GM18507 (cell line): ENCODE measurements around the gene TRIM50.
"Not testable (repeated sequence)": the region's sequence is repeated elsewhere in the genome, so short reads cannot be mapped to it uniquely, and the experiment has no call there.

Experiments used
- DNase-seq: peaks from one replicate; pipeline ENCODE4 v3.0.0; 2011; ENCODE audit warnings: low read depth; ENCODE audit not compliant: insufficient read length; ENCODE audit errors: extremely low spot score
- FAIRE-seq: peaks from 2 replicates; lab custom pipeline; 2011; peaks lifted over from hg19 to GRCh38; lab: Jason Lieb, UNC

TRIM50 gene

DNA sequence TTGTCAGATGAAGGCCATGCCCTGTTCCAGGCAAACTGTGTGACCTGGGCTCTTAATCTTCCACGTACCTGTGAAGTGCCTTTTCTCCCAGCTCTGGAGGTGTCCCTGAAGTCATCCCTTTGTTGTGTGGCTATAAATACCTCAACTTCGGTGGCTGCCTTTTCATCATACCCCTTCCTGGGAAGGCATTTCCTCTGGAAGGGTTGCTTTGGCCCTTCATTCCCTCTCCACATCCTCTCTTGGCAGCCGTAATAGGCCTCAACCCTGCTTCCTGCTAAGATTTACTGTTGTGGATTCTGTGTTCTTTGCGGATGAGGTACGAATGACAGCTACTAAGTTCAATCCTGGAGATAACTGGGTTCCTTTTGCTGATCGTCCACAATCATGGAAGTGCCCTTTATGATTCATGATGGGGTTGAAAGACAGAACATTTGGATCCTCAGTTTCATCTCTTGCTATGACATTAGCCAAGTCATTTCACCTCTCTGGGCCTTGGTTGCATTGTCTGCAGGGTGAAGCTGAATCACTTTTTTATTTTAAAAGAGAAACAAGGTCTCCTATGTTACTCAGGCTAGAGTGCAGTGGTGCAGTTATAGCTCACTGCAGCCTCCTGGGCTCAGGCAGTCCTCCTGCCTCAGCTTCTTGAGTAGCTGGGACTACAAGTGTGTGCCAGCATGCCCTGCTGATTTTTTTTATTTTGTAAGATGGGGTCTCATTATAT is 23.7 kb upstream of the TRIM50 start:
- FAIRE-seq: no peak
- no peak for DNase-seq

DNA sequence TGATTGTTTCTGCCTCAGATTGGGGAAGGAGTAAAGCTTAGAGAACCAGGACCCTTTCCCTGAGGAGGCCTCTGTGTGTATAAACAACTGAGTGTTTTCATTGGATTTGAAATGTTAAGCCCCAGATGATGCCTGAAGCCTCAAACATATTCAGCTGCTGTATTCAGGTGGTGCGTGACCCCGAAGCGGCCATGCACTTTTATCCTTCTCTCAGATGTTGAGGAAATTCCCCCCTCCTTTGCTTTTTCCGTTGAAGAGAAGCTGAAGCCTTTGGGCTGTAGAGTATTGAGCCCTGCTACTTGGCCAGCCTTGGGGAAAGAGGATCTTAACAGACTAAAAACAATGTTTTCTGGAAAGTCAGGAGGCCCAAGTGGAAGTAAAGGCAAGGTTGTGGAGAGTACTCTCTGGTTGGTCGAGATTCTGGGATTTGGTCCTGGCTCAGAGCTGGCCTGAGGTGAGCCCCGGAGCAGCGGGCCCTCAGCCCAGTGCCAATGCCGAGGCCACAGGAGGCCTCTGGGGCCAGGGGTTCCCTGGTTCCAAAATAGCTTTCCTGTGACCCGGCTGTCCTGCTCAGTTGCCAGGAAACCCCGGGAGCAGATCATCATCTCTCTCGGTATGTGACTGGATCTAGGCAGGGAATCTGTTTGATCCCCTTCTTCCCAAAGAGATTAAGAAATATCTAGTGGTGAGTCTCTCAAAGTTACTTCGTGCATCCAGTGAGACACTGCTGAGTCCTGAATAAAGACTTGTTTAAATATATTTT is 22.6 kb upstream of the TRIM50 start:
- no peak for DNase-seq
- no peak for FAIRE-seq

DNA sequence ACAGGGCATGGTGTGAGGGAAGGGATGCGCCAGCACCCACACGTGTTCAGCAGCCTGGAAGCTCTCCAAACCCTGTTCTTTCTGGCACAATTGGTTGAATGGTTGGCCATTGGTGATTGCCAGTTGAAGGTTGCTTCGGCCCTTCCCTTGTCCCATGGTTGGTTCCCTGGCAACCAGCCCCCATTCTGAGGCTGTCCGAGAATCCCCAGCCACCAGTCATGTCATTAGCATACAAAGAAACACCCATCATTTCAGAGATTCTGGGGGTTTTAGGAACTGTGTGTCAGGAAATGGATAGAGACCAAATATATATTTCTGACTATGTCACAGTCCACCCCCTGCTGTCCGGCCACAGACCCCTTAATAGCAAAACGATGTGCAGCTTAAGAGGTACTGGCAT is 21.9 kb upstream of the TRIM50 start:
- no peak for DNase-seq
- no peak for FAIRE-seq

DNA sequence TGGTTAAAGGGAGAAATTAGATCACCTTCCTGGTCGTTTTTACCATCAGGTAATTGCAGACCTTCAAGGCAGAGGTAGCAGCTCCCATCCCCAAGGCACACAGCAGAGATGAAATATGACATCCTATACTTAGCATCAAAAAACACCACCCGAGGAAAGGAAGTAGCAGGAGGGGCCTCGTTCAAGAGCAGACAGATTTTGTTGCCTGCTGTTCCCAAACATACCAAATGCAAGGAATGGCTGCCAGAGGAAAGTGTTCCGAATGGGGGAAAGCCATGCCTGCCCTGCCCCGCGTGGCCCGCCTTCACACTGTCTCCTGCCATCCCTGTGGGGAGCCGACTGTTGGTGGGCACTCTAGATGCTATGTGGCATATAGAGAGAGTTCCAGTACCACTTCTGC is 18.1 kb upstream of the TRIM50 start:
- DNase-seq (no peak), FAIRE-seq (no peak)

DNA sequence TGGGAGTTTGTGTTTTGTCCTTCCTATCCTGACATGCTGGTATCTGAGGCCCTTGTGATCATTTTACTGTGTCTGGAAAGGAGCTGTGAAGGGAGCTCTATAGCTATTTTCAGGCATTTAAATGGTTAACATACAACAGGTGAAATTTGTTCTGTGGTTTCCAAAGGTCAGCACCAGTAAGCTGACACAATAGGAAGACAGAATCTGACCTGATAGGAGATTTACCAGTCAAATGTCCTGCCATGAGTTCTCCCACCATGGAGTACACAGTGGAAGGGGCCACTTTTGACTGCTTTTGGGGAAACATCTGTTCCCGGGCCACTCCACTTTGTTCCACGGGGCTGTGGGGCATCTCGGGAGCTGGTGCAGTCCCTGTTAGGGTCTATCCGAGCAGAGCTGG is 17.7 kb upstream of the TRIM50 start:
- no peak for FAIRE-seq

DNA sequence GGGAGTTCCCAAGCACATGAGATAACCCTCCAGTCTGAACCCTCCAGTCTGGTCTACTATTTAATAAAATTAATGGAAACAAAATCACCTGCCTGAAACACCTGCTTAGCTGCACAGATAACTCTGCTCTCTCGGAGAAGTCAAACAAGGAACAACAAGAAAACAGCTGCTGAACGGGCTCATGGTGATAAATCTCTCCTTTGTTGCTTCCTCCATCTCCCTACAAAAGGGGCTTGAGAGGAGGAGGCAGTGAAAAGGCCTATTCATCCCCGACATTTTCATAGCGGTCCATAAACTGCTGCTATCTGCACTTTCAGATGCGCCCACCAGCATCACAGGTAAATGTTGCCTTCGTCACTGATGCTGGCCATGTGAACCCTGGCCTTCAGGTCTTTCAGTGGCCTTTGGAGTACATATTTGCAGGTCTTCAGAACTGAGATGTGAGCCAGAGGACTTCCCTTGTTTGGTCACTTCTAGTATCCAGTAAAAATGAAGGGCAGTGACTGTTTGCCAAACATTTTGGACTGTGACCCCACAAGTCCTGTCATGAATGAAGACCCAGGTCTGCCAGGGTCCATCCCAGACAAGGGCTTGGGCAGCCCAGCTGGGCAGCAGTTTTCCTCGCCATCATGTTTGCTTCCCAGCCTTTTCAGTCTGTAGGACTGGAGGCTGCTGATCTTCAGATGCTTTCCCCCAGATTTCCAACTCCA is 15.9 kb upstream of the TRIM50 start:
- FAIRE-seq: no peak
- DNase-seq: no peak

More for the DNA sequence above, 17.7 kb upstream of the TRIM50 start:
- DNase-seq: no peak

DNA sequence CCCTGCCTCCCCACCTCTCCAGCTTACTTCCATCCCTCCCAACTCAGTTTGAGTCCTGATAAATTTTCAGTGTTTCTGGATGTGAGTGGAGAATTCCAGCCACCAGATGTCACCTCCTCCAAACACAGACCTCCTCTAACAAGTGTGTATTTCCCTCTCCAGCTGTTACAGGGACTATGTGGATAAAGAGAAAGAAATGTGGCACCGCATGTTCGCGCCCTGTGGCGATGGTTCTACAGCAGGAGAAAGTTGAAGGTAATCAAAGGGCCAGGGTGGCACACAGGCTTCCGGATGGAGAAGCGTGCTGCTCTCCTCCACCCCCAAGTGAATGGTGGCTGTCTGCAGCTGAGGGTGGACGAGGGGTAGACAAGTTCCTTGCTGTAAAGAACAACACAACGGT is 14.8 kb upstream of the TRIM50 start:
- FAIRE-seq (no peak), DNase-seq (no peak)

DNA sequence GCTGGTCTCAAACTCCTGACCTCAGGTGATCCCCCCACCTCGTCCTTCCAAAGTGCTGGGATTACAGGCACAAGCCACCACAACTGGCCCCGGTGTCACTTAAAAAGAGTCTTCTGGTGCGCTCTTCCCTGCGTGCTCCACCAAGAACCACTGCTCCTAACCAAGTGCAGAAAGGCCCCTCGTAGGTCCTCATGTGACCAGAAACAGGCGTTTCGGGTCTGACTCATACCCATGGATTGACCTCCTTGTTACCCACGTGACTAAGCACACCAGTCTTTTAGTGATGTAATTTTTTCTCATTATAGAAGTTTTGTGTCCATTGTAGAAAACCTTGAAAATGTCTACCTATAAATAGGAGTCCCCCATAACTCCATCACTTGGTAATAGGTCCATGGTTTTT is 14.0 kb upstream of the TRIM50 start:
- FAIRE-seq: no peak
- DNase-seq: no peak

DNA sequence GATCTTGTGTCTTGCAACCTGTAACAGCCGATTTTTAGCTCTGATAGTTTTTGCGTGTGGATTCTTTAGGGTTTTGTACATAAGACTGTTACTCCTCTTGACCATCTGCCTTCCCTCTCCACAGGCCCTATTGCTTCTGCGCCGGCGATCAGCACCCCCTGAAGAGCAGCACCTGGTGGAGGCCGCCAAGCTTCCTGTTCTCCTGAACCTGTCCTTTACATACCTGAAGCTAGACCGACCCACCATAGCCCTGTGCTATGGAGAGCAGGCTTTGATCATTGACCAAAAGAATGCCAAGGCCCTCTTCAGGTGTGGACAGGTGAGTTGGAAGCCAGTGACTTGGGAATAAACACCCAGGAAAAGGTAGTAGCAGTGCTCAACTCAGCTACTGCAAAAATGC is 12.6 kb upstream of the TRIM50 start:
- FAIRE-seq (no peak), DNase-seq (no peak)

DNA sequence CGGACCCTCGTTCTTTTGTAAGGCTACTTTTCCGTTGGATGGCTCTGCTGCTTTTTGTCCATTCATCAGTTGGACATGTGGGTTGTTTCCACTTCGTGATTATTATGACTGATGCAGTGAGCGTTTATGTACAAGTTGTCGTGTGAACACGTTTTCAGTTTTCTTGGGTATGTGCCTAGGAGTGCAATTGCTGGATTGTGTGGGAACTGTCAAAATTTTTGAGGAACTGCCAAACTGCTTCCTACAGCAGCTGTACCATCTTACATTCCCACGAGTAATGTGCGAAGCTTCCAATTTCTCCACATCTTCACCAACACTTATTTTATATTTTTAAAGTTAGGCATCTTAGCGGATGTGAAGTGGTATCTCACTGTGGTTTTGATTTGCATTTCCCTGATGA is 10.4 kb upstream of the TRIM50 start:
- no peak for FAIRE-seq
- DNase-seq: no peak

DNA sequence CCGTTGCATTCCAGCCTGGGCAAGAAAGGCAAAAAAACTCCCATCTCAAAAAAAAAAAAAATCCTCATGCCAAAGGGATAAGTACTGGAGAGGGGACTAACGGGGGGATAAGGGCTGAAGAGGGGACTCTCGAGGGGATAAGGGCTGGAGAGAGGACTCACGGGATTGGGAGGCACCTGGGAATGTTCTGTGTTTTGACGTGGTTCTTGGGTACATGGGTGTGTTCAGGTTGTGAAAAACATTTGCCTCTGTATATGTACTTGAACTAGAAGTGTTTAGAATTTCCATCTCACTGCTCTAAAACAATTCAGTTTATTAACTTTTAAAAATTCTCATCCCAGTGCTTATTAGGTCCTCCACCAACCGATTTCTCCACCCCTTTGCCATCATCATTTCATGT is 4.6 kb upstream of the TRIM50 start:
- FAIRE-seq (no peak), DNase-seq (no peak)

DNA sequence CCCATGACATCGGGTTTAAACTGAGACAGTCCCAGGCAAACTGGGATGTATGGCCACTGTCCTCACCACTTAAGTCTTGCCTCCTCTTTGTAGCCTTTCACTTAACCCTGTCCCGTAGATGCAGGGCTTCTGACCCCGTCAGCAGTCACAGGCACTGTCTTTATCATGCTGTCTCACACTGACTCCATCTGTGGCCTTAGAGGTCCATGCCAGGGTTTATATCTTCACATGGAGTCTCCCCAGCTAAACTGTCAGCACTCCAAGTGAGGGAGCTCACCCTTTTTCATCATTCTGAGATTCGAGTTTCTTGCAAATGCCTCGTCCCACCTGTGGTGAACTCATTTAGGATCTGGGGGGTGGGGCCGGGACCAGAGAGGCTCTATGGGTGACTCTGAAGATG is 2.9 kb upstream of the TRIM50 start:
- DNase-seq: no peak
- FAIRE-seq: no peak

DNA sequence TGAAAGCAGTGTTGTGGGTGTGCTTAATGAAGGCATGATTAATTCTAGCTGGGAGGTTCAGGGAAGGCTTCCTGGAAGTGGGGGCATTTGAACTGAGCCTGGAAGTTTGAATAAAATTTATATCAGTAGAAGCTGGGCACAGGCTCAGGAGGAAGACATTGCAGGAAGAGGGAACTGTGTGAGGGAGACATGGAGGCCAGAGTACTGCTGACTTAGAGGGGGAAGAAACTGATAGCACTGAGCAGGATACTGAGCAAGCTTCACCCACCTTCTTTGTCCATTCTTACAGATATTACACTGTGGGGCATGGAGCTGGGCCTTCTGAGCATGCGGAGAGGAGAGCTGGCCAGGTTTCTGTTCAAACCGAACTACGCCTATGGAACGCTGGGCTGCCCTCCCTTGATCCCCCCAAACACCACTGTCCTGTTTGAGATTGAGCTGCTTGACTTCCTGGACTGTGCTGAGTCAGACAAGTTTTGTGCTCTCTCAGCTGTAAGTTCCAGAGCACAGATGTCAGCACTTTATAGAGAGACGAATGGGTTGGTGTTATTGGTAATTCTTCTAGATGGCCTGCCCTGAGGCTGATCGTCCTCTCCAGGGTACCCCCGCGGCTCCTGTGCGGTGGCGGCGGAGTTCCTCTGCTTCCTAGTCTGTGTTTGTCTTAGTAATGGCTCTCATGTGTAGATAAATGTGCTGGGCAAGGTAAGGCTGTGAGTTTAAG is 2.1 kb upstream of the TRIM50 start:
- no peak for DNase-seq
- FAIRE-seq: no peak

DNA sequence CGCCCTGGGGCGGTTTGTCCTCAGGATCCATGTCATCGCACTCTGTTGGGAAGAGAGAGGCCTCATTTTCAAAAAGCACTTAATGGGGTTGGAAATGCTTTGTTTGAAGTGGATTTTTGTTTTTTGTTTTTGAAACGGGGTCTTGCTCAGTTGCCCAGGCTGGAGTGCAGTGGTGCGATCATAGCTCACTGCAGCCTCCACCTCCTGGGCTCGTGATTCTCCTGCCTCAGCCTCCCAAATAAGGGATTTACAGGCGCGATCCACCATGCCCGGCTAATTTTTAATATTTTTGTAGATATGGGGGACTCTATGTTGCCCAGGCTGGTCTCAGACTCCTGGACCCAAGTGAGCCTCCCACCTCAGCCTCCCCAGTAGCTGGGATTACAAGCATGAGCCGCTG is 814 bp upstream of the TRIM50 start:
- FAIRE-seq (no peak), DNase-seq (no peak)

DNA sequence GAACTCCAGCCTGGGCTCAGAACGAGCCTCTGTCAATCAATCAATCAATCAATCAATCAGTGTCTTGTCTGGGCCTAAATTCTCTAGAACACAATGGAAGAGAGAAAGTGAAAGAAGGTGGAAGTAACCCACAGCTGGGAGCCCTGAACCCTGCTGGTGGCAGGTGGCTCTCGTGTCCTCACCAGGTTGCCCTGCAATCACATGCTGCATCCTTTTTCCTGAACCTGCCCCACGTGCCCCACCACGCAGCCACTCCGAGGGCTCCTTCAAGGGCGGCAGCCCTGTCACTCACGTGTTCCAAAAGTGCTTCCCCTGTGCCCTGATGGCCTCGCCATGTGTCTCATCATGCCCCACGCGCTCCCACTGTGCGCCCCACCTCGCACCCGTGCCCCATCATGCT is 433 bp downstream of the TRIM50 start:
- not testable (repeated sequence) for FAIRE-seq, DNase-seq

DNA sequence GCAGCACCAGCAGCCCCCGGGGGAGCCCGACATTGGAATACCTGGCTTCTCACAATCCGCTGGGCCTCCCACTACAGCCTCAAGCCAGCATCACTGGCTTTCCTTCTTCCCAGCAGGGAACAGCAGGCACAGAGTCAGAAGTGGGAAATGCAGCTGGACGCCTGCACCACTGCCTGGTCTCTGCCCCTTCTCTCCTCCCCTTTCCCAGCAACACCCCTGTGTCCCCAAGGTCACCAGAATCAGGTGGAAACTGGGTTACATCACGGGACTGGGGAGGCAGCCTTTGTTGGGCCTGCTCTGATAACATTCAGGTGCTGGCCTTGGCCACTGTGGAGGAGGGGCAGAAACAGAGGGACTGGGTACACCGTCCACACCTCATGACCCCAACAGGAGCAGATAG is 2.5 kb downstream of the TRIM50 start:
- not testable (repeated sequence) for DNase-seq, FAIRE-seq

DNA sequence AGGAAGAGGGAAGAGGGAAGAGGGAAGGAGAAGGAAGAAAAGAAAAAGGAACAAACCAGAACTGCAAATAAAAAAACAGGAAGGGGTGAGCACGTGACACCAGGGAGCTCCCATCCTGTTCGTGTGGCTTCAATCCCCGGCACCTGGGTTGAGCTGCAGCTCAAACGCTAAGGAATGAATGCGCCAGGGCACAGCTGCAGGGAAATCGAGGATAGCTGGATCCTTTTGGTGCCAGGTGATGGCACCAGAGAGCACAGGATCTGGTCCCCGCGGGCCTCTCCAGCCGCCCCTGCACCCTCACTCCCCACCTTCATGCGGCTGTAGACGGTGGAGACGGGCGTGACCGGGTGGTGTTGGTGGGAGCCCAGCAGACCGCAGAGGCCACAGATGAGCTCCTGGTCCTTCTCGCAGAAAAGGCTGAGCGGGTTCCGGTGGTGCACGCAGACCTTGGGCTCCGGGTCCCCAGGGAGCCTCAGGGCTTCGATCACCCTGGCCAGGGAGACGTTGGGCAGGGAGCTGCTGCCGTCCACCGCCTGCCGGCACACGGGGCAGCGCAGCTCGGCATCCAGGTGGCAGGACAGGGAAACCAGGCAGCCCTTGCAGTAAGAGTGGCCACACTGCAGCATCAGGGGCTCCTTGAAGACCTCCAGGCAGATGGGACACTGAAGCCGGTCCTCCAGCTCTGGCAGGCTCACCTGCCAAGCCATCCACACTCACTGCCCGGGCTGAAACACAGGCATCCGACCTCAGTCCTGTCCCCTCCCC is 3.6 kb downstream of the TRIM50 start:
- not testable (repeated sequence) for FAIRE-seq
- peak; percentile 68 for DNase-seq

DNA sequence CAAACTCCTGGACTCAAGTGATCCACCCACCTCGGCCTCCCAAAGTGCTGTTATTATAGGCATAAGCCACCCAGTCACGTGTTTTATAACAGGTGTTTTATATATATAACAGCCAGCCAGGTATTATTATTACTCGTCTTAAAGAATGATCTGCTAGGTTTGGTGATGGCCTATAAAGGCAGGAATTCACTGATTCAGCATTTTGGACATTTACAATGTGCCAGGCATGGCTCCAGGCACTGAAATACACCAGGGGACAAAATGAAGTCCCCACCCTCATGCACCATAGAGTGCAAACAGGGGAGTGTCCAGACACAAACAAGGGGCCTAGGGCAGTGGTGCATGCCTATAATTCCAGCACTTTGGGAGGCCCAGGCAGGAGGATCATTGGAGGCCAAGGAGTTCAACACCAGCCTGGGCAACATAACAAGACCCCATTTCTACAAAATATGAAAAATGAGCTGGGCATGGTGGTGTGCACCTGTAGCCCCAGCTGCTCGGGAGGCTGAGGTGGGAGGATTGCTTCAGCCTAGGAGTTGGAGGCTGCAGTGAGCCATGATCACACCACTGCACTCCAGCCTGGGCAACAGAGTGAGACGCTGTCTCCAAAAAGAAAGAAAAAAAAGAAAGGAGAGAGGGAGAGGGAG is 4.3 kb downstream of the TRIM50 start:
- FAIRE-seq, DNase-seq: not testable (repeated sequence)

DNA sequence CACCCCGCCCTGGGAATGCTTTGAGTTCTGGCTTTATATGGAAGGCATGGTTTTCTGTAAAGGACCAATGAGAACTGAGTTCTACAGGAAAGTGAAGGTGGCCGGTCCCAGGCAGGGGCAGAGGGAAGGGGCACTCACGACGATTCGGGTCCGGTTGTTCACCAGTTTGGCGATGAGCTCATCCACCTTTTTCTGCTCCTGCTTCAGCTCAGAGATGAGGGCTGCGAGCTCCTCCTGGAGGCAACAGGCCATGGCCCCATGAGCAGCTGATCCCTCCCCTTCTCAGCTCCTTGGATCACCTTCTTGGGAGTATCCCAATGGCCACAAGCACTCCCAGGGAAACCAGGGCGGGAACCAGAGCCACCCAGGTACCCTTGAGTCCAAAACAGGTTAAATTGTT is 7.9 kb downstream of the TRIM50 start:
- FAIRE-seq, DNase-seq: not testable (repeated sequence)
